ENCODE data around the gene PRKAA1. TPM values are rescaled to one million over a fixed set of nuclear protein-coding genes. Genes with fewer than 3 reads are reported as not detected.

PRKAA1 gene
- 58.0 and 78.7 TPM in 2 replicates for total RNA-seq (2016; rRNA removed; fragmentation: Illumina TruSeq; extraction: Trizol)
- total RNA-seq (2016; cell fraction: cytosol; rRNA removed; fragmentation: Illumina TruSeq; extraction: Trizol; ENCODE audit: low read depth): 31.0 and 34.0 TPM in 2 replicates
- 56.3 and 76.7 TPM in 2 replicates for total RNA-seq (2016; cell fraction: insoluble cytoplasmic fraction; rRNA removed; fragmentation: Illumina TruSeq; extraction: Trizol)
- 28.2 and 36.2 TPM in 2 replicates for total RNA-seq (2016; cell fraction: membrane; rRNA removed; fragmentation: Illumina TruSeq; extraction: Trizol)
- 48.6 and 60.5 TPM in 2 replicates for total RNA-seq (2016; cell fraction: nucleus; rRNA removed; fragmentation: Illumina TruSeq; extraction: Trizol)
- 29.0 and 36.6 TPM in 2 replicates for polyA plus RNA-seq (2011; rRNA removed)
- 10.5 and 18.5 TPM in 2 replicates for polyA plus RNA-seq (2011; cell fraction: cytosol; rRNA removed)
- polyA plus RNA-seq (2011; cell fraction: nucleus; rRNA removed): 38.2 and 50.6 TPM in 2 replicates
- polyA plus RNA-seq (2012): 39.5 and 51.9 TPM in 2 replicates
- 1.4 and 1.5 TPM in 2 replicates for polyA plus RNA-seq (2016; cell fraction: cytosol; fragmentation: Illumina TruSeq; extraction: Trizol; ENCODE audit: low read depth)
- 32.4 and 34.1 TPM in 2 replicates for polyA plus RNA-seq (2016; cell fraction: insoluble cytoplasmic fraction; fragmentation: Illumina TruSeq; extraction: Trizol; ENCODE audit: low read depth)
- polyA plus RNA-seq (2016; cell fraction: membrane; fragmentation: Illumina TruSeq; extraction: Trizol; ENCODE audit: low read depth): 3.2 and 4.1 TPM in 2 replicates
- polyA plus RNA-seq (2016; cell fraction: nucleus; fragmentation: Illumina TruSeq; extraction: Trizol; ENCODE audit: insufficient read depth, low read depth): 61.0 and 74.0 TPM in 2 replicates
- polyA minus RNA-seq (2011; rRNA and poly(A)+ RNA removed; ENCODE audit: low replicate concordance): 12.8 and 19.6 TPM in 2 replicates
- polyA minus RNA-seq (2011; cell fraction: cytosol; rRNA and poly(A)+ RNA removed): 42.8 and 49.6 TPM in 2 replicates
- polyA minus RNA-seq (2011; cell fraction: nucleus; rRNA and poly(A)+ RNA removed): 88.8 and 97.3 TPM in 2 replicates
- percentile 93 among the genes with signal in this experiment for Bru-seq, nascent RNA
- BruChase-seq, experiment 1, labeled RNA remaining after a 6-hour chase: percentile 94 among the genes with signal in this experiment
- BruChase-seq, experiment 2, labeled RNA remaining after a 2-hour chase: percentile 93 among the genes with signal in this experiment
- long read RNA-seq, experiment 1, full-length matches to known transcripts: 10 of 14 reads
- long read RNA-seq, experiment 1, partial matches to known transcripts: 0 of 14 reads
- long read RNA-seq, experiment 1, other reads (novel, unspliced or antisense): 4 of 14 reads
- long read RNA-seq, experiment 2, full-length matches to known transcripts: 6 of 34 reads
- long read RNA-seq, experiment 2, partial matches to known transcripts: 1 of 34 reads
- long read RNA-seq, experiment 2, other reads (novel, unspliced or antisense): 27 of 34 reads

DNA sequence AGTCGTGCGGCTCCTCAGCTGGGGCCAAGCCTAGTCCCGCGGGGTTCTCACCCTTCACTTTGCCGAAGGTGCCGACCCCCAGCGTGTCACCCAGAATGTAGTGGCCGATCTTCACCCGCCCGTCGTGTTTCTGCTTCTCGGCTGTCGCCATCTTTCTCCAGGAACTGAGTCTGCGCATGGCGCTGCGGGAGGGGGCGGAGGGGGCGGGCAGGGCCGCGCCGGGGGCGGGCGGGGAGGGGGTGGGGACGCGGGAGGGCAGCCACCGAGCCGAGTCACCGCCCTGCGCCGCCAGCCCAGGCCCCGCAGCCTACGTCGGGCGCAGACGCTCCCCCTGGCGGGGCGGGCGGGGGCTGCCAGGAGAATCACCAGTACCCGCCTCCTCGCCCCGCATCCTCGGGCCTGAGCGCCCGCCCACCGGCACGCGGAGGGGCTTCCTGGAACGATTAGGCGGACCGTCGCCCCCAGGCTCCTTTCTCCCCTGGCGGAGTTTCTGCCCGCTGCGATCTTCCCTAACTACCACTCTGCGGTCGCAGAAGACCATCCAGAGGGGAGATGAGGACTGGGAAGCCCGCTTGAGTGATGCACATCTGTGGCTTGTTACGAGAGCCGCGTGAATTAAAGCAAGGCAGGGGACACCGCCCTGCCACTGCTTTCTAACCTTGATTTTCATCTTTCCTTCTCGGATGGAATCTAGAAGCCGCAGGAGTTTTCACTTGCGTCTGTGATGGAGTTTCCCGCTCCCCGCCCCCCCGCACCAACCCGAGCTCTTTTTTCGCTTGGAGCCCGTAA is at the start of gene PRKAA1:
Gene PRKAA1 (minus strand): TSS at position 363 of the 789 bp plus-strand sequence. CDS start 185 bp downstream, at position 178.
- under 1% methylated on average over 24 of the region's 70 CpGs for WGBS (ENCODE audit: low lambda C conversion rate)
- CTCF ChIA-PET (ENCODE audit: low intra/inter-chr PET ratio, low total read pairs): interaction anchor here (1.7 kb wide), 1 partner anchor 43 kb away, joined by 19 read pairs; the partner anchor contains the start of gene TTC33
- in situ Hi-C loops (cut with HindIII; ENCODE audit: extremely low pct_ligation_motif_present, low pct_unique_long_range_greater_than_20kb): no loop called here
- Histone ChIP-seq H3K27ac (ENCODE audit: extremely low read length, insufficient read depth, low read length) (peak within 1 kb of the TSS; percentile 93), H3K9ac (ENCODE audit: insufficient read depth, low read depth, low read length) (peak within 1 kb of the TSS; percentile 92), H2AFZ (ENCODE audit: low read length) (peak within 1 kb of the TSS; percentile 92), H3K27me3 (ENCODE audit: control insufficient read depth in 1 of 2, insufficient read depth in 2 of 2, low read length in 2 of 2) (no peaks in the 10 kb centered on the region; a peak in 1 of 5 replicates), H3K36me3 (replicated peaks in 1 of 2; ENCODE audit: control insufficient read depth in 1 of 2, insufficient read depth in 2 of 2, low read length in 2 of 2) (no peaks in the 10 kb centered on the region), H3K4me2 (ENCODE audit: low read depth, low read length) (peak within 1 kb of the TSS; percentile 92), H3K9me3 (ENCODE audit: low read length) (no peaks in the 10 kb centered on the region), H3K4me1 (ENCODE audit: insufficient read depth, low read length) (peaks cover 63% of the 10 kb centered on the region), H4K20me1 (ENCODE audit: insufficient read depth, low read length) (peaks cover 12% of the 10 kb centered on the region), H3K4me3 (replicated peaks in 1 of 3; ENCODE audit: insufficient read depth in 1 of 3, low read depth in 2 of 3, low read length in 3 of 3) (peak within 1 kb of the TSS; percentile 94 to 98 (median 96)), H3K79me2 (ENCODE audit: insufficient read depth, low read length) (peaks cover 43% of the 10 kb centered on the region)
- intact Hi-C loops (cut with micrococcal nuclease; ENCODE audit: unreplicated experiment): loop anchor here (1.0 kb wide), 2 partner anchors 36 to 43 kb away; partner anchors contain the start of gene TTC33
- no TSS peak for BruUV-seq (replicated peaks)
- no peak for FAIRE-seq
- DNase-seq (ENCODE audit: low spot score): peak; percentile 71
- POLR2A ChIA-PET: interaction anchor here (0.6 to 2.2 kb wide), 9 partner anchors 8 to 617 kb away, joined by 3 to 11 read pairs (median 4); no protein-coding TSS in a partner anchor
- peak; percentile 95 for ATAC-seq
- TF ChIP-seq, protein P1, sequence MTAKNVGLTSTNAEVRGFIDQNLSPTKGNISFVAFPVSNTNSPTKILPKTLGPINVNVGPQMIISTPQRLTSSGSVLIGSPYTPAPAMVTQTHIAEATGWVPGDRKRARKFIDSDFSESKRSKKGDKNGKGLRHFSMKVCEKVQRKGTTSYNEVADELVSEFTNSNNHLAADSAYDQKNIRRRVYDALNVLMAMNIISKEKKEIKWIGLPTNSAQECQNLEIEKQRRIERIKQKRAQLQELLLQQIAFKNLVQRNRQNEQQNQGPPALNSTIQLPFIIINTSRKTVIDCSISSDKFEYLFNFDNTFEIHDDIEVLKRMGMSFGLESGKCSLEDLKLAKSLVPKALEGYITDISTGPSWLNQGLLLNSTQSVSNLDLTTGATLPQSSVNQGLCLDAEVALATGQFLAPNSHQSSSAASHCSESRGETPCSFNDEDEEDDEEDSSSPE (CRISPR knock-in tag; IDR thresholded peaks at IDR 0.05): peak; percentile 56
- TF ChIP-seq AKAP8 (CRISPR knock-in tag; IDR thresholded peaks at IDR 0.05): no peak
- no peak for TF ChIP-seq SOX6 (IDR thresholded peaks at IDR 0.05)
- peak; percentile 9 for TF ChIP-seq SOX6 (CRISPR knock-in tag; IDR thresholded peaks at IDR 0.05)
- no peak for TF ChIP-seq TRIM24 (CRISPR knock-in tag; IDR thresholded peaks at IDR 0.05)
- no peak for TF ChIP-seq PTBP1 (IDR thresholded peaks at IDR 0.05; ENCODE audit: low read depth, low read length, poor library complexity, severe bottlenecking)
- TF ChIP-seq, protein P2, sequence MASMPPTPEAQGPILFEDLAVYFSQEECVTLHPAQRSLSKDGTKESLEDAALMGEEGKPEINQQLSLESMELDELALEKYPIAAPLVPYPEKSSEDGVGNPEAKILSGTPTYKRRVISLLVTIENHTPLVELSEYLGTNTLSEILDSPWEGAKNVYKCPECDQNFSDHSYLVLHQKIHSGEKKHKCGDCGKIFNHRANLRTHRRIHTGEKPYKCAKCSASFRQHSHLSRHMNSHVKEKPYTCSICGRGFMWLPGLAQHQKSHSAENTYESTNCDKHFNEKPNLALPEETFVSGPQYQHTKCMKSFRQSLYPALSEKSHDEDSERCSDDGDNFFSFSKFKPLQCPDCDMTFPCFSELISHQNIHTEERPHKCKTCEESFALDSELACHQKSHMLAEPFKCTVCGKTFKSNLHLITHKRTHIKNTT (CRISPR knock-in tag; IDR thresholded peaks at IDR 0.05): no peak
- TF ChIP-seq, protein P3, sequence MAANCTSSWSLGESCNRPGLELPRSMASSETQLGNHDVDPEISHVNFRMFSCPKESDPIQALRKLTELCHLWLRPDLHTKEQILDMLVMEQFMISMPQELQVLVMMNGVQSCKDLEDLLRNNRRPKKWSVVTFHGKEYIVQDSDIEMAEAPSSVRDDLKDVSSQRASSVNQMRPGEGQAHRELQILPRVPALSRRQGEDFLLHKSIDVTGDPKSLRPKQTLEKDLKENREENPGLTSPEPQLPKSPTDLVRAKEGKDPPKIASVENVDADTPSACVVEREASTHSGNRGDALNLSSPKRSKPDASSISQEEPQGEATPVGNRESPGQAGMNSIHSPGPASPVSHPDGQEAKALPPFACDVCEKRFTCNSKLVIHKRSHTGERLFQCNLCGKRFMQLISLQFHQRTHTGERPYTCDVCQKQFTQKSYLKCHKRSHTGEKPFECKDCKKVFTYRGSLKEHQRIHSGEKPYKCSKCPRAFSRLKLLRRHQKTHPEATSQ (CRISPR knock-in tag; IDR thresholded peaks at IDR 0.05; ENCODE audit: borderline replicate concordance): no peak
- peak; percentile 73 for TF ChIP-seq HDAC1 (CRISPR knock-in tag; IDR thresholded peaks at IDR 0.05)
- no peak for TF ChIP-seq ZNF615 (CRISPR knock-in tag; IDR thresholded peaks at IDR 0.05; ENCODE audit: borderline replicate concordance)
- TF ChIP-seq, protein P4, sequence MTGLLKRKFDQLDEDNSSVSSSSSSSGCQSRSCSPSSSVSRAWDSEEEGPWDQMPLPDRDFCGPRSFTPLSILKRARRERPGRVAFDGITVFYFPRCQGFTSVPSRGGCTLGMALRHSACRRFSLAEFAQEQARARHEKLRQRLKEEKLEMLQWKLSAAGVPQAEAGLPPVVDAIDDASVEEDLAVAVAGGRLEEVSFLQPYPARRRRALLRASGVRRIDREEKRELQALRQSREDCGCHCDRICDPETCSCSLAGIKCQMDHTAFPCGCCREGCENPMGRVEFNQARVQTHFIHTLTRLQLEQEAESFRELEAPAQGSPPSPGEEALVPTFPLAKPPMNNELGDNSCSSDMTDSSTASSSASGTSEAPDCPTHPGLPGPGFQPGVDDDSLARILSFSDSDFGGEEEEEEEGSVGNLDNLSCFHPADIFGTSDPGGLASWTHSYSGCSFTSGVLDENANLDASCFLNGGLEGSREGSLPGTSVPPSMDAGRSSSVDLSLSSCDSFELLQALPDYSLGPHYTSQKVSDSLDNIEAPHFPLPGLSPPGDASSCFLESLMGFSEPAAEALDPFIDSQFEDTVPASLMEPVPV (CRISPR knock-in tag; IDR thresholded peaks at IDR 0.05): no peak
- TF ChIP-seq RFX3 (CRISPR knock-in tag; IDR thresholded peaks at IDR 0.05): no peak

Data from HepG2 (cell line).